NCI-H748 (cell line): Measurements from ENCODE around the gene PDIA3.
"Not testable (repeated sequence)": the region's sequence is repeated elsewhere in the genome, so short reads cannot be mapped to it uniquely, and the experiment has no call there.

Experiments
- DNase-seq: peaks from one replicate; lab custom pipeline; 2025; ENCODE audit not compliant: unreplicated experiment; lab: John Stamatoyannopoulos, UW

Gene PDIA3

DNA sequence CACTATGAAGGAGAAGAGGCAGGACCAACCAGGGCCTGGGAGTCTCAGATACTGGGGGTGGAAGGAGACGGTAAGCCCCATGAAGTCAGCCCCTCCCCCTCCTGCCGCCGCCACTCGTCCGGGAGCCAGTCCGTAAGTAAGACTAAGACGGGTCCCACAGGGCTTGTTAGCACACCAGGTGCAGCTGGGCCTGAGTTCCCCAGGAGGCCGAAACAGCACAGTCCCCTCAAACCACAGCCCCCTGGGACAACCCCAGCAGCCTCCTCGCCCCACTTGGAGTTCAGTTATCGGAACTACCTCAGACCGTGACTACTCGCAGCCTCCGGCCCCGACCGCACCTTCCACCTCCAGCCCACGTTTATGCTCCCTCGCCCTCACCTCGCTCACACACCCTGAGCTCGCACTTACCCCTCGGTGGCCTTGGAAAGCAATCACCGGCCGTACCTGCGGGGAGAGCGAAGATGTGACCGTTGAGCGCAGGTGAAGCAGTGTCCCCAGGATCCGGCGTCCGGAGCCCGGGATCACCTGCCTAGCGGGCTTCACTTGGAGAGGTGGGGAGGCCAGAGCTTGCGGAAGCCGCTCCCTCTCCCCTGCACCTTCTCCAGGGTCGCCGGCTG is 30.0 kb downstream of the PDIA3 start:
- no peak for DNase-seq

DNA sequence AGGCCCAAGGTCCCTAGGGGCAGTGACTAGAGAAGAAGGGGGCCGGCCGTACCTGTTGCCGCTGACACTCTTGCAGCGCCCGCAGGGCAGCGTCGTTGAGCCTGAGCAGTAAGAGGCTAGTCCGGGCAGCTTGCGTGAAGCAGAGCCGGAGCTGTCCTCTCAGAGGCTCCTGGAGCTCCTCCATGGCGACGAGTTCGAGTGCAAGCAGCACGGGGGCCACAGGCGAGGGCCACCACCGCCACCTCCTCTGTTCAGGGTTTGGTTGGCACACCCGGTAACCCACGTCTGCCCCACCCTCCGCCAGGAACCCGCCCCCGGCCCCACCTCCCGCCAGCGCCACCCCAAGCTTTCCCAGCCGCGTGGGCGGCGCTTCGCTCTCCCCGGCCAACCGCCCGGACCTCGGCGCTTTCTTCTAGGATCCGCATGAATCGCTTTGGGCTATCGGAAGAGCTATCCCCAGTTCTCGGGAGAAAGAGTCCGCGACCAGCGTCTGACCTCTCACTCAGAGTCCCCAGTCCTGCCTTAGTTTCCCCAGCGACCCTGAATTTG is 30.6 kb downstream of the PDIA3 start, which contains the start of gene ELL3:
ELL3 (minus strand) TSS at position 249 of the 549 bp plus-strand sequence; CDS start at position 184, 65 bp downstream.
- DNase-seq, result peak; percentile 75

DNA sequence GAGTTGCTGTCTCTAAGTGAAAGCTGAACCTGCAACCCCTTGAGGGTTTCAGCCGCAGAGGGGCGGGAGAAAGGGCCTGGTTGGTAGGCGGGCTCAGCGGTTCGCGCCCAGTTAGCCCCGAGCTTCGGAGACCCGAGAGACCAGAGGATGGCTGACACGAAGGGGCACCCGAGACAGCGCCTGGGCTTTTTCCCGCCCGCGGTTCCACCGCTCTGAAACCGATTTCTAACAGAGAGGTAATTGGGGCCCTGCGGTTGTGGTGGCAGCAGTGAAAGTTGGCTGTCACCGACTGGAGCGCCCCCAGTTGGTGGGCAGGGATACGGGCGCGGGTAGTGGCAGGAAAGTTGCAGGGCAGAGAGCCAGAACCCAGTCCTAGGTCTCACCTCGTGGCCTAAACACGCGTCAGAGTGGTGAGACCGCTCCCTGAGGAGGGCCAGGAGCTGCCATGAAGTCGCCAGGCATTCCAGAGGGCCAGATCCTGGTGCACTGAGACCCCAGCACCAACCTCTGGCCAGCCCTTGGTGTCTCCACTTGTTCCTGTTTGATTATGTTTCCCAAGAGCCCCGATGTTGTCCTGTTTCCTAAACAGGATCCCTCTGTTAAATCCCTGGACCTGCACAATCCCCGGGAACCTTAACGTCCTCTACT is 31.2 kb downstream of the PDIA3 start:
- peak; percentile 76 for DNase-seq

DNA sequence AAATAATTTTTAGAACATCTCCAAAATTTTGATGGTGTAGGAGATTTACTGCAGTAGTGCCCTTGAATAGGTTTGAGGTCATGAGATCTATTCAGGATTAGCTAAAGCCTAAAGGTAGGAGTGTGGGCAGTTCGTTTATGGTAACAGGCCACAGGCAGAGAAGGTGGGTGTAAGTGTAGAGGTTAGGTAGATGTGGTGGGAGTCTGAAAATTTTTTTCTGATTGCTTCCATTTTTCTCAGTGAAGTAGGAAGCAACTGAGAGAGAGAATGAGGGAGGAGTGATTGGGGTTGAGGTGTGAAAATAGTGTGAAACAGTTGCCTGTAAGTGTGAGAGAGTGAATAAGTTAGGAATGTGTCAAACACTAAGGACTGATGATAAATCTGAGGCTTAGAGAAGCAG is 32.8 kb downstream of the PDIA3 start:
- DNase-seq, result no peak

DNA sequence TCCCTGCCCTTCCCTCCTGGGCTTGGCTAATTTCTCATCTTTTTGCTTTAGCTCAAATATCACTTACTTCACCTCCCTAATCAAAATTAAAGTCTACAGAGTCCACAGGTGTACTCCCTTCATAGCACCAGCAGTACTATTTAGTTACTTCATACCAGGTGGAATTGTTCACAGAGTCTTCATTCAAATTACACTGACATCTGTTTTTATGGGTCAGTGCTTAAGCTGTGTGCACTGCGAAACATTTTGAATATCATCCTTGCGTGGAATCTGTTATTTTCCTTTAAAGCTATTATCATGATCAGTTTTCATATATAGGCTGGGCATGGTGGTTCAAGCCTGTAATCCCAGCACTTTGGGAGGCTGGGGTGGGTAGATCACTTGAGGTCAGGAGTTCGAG is 43.2 kb downstream of the PDIA3 start:
- DNase-seq, result no peak

DNA sequence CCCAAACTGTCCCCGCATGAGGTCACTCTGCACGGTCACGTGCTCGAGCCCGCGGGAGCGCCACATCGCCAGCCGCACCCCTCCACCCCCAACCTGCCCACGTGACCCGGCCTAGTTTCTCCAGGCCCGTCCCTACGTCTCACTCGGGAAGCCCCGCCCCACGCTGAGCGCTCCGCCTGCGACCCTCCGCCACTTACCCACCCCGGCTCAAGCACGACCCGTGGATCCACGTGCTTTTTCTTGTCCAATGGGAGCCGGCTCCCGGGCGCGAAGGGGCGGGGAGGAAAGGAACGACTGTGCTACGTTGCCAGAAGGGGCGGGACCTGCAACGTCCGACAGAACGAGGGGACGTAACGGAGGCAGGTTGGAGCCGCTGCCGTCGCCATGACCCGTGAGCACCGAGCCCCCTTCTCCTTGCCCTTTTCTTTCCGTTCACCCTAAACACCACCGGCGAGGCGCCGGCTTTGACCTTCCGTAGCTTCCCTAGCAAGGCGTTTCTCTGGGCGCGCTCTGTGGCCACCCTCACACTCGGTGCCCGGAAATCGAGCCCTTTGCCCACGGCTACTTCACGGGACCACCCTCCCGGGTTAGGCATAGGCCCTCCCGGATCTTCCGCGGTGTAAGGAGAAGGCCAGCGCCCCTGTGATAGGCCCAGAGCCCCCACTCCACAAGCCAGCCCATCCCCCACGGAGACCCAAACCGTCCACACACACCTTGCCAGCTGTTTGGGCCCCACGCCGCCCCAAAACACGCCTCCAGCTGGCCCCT is 45.9 kb downstream of the PDIA3 start, which contains the start of gene SERF2:
SERF2 (plus strand) TSS at position 328 of the 768 bp plus-strand sequence; CDS start at position 385, 57 bp downstream.
- DNase-seq, result peak; percentile 98

DNA sequence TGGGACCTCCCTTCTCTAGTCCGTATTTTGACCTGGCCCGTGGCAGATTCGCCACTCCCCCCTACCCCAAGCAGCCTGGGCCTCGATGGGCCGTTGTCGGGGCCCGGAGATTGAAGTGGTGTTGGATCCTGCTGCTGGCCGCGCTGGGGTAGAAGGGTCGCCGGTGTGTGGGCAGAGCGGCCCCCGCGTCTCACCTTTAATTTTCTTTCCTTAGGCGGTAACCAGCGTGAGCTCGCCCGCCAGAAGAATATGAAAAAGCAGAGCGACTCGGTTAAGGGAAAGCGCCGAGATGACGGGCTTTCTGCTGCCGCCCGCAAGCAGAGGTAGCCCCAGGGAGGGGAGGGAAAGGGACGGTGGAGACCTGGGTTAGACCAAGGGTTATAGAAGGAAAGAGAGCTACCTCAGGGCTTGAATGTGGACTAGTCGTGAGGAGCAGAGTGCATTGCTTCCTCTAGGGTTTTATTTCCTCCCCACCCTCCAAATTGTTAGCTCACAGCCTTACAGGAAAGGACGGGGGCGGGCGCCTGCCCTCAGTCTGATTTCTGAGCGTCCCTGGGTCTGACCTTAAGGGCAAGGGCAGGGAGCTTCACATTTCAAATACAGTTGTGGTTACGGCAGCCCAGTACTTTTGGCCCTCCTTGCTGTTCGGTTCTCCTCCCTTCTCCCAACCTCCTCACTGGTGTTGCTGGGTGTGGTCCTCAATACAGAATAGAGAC is 46.7 kb downstream of the PDIA3 start:
- DNase-seq, result no peak

DNA sequence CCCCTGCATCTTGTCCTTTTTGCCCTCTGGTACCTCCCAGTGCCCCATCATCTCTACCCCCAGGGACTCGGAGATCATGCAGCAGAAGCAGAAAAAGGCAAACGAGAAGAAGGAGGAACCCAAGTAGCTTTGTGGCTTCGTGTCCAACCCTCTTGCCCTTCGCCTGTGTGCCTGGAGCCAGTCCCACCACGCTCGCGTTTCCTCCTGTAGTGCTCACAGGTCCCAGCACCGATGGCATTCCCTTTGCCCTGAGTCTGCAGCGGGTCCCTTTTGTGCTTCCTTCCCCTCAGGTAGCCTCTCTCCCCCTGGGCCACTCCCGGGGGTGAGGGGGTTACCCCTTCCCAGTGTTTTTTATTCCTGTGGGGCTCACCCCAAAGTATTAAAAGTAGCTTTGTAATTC is 47.4 kb downstream of the PDIA3 start:
- no peak for DNase-seq

DNA sequence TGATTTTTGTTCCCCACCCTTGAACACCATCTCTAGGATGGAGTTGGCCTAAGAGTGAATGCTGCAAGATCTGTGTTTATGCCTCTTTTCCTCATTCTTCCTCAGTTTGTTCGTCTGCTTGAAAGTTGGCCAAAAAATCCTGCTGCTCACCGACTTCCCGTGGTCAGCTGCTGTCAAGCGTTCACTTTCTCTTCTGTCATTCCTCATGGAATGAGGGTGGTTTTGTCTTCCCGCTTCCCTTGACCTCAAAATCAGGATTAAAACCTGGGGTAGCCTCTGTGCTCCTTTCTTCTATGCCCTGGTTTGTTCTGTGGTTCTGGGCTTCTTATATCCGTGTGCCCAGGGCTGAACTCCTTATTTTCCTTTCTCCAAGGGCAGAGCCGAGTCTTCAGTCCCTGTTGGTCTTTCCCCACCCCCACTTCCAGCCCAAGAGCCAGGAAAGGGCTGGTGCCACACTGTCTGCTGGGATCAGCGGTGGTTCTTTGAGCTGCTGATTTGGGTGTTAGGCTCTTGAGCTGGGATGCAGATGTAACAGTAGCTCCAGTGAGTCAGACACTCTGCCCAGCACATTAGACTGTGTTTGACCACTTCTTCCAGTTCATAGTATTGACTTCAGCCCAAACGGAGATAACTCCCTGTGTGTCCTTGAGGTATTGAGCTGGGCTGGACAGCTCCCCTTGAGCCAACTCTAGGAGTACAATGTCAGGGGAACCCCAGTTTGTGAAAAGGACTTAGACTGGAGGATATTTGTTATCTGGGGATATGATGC is 48.2 kb downstream of the PDIA3 start:
- DNase-seq, result no peak

DNA sequence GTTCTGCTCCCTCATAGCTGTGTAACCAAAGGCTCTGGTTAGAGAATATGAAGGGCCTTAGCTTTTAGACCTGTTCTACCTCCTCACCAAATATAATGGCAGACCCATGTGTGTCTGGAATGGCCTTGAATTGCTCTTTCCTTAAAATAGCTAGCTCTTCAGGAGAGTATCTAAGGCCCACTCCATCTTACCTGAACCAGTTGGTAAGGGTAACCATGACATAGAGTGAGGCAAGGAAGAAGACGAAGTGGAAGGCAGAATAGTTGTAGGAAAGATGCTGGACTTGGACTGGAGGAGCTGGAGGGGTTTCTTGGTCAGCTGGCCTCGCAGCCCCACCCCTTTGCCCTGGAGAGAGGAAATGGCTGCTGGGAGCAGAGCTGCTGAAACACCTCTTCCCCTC is 49.0 kb downstream of the PDIA3 start:
- no peak for DNase-seq

DNA sequence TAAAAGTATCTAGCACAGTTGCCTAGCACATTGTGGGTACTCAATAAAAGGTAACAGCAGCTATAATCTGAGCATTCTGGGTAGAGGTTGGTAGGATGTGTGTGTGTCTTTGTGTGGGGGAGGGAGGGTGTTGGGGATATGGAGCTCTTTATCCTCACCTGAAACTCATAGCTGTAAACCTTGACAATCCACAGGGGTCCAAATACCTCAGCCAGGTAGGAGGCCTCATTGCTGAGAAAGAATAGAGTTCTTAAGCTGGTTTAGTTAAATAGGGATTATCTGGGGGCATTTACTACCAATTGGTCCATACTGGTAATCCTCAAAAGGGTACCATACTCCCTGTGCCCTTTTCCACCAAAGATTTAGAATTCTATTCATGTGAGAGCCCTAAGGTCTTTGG is 49.8 kb downstream of the PDIA3 start:
- no peak for DNase-seq

DNA sequence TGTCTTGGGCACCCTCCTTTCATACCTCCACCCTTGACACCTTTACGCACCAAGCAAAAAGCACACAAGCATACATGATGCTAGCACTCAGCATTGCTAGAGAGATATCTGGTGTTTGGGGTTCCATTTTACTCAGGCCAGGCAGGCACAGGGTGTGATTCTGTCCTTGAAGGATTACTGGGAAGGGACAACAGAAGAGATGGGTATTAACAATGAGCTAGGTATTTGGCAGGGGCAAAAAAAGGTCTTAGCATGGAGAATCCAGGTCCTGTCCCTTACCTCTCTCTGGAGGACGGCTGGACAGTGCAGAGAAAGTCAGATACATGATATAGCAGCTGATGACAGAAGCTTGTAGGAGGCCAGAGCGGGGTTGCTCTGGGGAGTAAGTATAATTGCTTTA is 50.3 kb downstream of the PDIA3 start:
- DNase-seq, result no peak

DNA sequence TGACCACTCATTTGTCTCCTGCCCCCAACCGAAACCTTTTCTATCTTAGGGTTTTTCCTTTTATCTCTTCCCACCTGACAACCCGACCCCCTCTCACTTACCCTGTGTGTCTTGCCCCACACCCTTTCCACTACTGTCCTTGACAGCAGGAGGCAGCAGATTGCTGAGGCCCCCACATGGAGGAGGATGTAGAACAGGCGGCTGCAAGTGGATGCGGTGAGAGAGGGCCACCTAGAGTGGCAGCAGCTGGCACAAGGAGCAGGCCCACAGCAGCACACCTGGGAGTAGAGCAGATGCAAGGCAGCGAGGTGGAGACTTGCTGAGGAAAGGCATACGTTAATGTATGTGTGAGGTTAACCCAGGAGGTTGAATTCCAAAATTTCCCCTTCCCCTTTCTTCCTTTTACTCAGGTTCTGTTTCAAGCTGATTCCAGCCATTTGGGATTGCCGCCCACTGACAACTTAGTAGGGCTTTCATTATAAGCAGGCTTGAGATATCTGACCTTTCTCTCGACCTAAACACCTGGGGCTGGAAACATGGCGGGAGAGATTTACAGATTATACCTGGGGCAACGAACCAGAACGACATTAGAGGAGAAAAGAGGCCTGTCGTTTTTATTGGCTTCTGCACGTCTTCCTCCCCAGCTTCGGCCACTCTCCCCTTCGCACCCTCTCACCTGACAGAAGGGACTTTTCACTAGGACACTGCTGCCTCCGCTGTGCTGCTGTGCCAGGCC is 53.1 kb downstream of the PDIA3 start:
- DNase-seq, result peak; percentile 40

DNA sequence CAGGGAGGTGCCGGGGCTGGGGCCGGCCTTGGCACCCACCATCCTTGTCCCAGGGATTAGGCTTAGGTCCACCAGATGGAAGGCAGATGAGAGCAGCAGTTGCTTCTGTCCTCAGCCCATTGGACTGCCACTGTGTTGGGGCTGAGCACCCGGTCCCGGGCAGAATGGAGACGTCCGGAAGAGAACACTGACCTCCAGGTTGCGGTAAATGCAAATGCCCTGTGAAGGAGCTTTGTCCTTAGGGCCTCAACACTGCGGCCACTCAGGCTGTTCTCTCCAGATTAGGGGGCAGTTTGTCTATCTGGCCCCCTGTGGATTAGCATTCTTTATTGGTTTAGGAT is 53.7 kb downstream of the PDIA3 start, which contains the start of gene SERINC4:
SERINC4 (minus strand) TSS at position 276 of the 341 bp plus-strand sequence; CDS start at position 42, 234 bp downstream.
- DNase-seq, result no peak

DNA sequence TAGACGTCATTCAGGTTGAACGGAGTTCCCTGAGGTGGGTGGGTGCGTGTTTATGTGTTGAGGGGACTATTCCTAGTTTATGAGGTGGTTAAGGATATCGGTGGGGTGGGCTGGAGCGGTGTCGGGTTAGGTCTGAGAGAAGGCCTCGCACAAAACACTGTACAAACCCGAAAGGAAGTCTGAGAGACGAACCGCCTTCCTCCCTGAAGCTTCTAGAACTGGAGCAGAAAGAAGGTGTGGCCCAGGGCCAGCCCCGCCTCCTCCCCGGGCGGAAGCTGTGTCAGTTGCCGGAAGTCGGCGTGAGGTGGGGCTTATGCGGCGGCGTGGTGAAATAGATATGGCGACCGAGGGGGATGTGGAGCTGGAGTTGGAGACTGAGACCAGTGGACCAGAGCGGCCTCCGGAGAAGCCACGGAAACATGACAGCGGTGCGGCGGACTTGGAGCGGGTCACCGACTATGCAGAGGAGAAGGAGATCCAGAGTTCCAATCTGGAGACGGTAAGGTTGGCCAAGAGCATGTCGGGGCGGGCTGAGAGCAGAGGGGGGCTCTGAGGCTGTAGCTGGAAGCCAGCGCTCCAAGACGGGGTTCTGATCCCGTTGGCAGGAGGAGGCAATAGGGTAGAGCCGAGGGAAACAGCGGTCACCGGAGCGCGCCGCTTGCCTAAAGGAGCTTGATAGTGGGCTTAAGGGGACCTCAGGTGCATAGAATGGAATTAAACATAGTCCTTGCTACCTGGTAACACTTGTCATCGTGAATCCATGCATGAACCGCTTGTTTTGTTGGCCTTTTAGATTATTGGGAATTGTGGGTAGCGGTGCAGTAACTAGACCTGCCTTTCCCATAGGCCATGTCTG is 54.3 kb downstream of the PDIA3 start, which contains the start of gene HYPK:
HYPK (plus strand) TSS at position 314 of the 856 bp plus-strand sequence; CDS start at position 338, 24 bp downstream.
- peak; percentile 77 for DNase-seq

DNA sequence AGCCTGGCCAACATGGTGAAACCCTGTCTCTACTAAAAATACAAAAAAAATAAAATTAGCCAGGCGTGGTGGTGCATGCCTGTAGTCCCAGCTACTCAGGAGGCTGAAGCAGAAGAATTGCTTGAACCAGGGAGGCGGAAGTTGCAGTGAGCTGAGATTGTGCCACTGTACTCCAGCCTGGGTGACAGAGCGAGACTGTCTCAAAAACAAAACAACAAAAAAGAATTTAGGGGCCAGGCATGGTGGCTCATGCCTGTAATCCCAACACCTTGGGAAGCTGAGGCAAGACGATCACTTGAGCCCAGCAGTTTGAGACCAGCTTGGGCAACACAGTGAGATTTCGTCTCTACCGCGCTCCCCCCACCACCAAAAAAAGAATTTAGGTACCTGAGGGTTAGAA is 56.4 kb downstream of the PDIA3 start:
- DNase-seq, result not testable (repeated sequence)

DNA sequence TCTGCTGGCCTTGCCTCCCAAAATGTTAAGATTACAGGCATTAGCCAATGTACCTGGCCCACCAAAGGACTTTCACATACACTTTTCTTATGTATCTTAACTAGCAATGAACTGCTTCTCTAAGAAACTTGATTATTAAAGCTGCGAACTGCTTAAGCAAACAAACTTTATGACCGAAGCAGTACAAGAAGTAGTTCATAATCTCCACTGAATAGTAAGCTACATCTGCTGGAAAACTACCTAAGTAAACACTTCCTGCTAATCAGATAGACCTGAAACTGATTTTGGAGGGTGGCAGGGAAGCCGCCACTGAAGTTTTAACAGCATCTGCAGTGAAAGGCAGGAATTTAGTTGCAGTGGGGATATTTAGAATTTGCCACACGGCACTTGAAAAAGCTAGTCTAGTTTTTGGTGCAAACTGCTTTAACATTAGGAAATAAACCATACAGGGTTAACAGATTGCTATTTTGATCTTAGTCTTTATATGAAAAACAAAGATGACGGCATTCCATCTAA is 62.3 kb downstream of the PDIA3 start:
- no peak for DNase-seq

DNA sequence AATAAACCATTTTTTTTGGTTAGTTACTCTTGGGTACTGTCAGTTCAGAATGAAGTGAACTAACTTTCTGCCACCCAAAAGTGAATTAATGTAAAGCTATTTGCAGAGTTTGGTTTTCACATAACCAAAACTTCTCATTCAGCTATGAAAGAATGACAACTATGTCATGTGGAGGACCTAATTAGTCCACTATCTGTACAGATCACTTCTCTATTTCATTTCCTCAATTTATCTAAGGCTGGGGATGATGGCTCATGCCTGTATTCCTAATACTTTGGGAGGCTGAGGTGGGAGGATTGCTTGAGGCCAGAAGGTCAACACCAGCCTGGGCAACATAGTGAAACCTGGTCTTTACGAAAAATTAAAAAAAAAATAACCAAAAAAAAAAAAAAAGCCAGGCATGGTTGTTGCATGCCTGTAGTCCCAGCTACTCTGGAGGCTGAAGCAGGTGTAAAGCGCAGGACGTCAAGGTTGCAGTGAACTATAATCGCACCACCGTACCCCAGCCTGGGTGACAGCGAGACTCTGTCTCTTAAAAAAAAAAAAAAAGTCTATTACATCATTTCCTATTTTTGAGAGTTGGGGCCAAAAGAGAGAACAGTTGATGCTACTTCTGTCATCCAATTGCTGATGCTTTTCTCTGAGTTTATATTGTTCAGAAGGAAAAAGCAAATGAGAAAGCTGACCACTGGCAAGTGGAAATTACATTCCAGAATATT is 62.9 kb downstream of the PDIA3 start:
- no peak for DNase-seq
